ENCODE results near the gene AS3MT.

DNA sequence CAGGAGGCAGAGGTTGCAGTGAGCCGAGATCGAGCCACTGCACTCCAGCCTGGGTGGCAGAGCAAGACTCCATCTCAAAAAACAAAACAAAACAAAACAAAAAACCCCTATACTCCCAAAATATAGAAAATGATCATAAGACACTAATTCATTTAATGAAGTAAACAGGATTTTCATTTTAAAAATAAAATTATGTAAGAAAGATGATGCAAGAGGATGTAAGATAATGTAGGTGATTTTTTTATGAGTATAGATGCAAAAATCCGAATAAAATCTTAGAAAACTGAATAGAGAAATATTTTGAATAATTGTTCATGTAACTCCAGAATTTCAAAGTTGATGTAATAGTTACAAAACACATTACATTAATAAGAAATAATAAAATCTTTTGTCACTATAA is 3.6 kb upstream of the AS3MT start:
- TF ChIP-seq POLR2A (IDR thresholded peaks at IDR 0.05) = no peak
- TF ChIP-seq, protein P1, sequence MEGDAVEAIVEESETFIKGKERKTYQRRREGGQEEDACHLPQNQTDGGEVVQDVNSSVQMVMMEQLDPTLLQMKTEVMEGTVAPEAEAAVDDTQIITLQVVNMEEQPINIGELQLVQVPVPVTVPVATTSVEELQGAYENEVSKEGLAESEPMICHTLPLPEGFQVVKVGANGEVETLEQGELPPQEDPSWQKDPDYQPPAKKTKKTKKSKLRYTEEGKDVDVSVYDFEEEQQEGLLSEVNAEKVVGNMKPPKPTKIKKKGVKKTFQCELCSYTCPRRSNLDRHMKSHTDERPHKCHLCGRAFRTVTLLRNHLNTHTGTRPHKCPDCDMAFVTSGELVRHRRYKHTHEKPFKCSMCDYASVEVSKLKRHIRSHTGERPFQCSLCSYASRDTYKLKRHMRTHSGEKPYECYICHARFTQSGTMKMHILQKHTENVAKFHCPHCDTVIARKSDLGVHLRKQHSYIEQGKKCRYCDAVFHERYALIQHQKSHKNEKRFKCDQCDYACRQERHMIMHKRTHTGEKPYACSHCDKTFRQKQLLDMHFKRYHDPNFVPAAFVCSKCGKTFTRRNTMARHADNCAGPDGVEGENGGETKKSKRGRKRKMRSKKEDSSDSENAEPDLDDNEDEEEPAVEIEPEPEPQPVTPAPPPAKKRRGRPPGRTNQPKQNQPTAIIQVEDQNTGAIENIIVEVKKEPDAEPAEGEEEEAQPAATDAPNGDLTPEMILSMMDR (IDR thresholded peaks at IDR 0.05) = no peak

All from adrenal gland (tissue), 5 donors.